ENCODE results near the gene CAPZB.

DNA sequence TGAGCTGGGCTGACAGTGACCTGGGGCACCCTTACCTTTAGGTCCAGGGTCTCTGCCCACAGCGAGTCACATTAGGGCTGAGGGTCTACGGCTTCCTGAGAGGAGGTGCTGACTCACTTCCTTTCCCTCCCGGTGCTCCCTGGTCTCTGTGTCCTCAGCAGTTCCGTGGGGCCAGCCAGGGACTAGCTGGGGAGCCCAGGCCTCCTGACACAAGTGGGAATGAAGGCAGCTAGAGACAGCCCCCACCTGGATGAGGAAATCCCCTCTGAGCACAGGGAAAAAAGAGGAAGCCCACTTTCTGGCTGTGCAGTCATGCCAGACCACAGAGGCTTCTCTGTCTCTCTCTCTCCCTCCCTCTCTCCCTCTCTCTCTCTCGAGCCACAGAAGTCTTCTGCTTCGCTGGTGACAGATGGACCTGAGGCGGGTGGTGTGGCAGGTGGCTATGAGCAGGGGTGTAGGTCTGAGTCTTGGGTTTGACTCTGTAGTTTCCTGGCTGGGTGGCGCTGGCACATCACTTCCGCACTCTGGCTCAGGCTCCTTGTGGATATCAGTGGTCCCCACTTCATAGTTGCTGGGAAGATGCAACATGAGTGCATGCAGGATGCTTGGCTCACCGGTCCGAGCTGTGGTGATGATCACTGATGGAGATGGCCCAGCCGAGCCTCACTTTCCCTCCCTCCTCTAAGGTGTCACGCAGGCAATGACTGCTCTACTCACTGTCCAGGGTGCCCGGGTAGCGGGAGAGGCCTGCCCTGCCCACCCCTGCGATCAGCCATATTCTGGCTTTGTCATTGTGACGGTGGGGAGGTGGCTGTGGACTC, 169.8 kb downstream of the CAPZB start:
- TF ChIP-seq EZH2 (optimal IDR thresholded peaks at IDR 0.05; ENCODE audit: low read depth, low read length) (no peak), EZH2phosphoT487 (IDR thresholded peaks at IDR 0.05; ENCODE audit: low read length) (no peak)
- TF ChIP-seq, protein P1, sequence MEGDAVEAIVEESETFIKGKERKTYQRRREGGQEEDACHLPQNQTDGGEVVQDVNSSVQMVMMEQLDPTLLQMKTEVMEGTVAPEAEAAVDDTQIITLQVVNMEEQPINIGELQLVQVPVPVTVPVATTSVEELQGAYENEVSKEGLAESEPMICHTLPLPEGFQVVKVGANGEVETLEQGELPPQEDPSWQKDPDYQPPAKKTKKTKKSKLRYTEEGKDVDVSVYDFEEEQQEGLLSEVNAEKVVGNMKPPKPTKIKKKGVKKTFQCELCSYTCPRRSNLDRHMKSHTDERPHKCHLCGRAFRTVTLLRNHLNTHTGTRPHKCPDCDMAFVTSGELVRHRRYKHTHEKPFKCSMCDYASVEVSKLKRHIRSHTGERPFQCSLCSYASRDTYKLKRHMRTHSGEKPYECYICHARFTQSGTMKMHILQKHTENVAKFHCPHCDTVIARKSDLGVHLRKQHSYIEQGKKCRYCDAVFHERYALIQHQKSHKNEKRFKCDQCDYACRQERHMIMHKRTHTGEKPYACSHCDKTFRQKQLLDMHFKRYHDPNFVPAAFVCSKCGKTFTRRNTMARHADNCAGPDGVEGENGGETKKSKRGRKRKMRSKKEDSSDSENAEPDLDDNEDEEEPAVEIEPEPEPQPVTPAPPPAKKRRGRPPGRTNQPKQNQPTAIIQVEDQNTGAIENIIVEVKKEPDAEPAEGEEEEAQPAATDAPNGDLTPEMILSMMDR (IDR thresholded peaks at IDR 0.05; ENCODE audit: low read length): no peak
